Activated CD8-positive, alpha-beta memory T cell treated with anti-CD3 and anti-CD28 coated beads, Interleukin-2, amount 10 ng/mL, durations not matched to agents 7 days and 5 days (primary cell): ENCODE measurements around the gene PLEKHM3. TPM values are rescaled to one million over a fixed set of nuclear protein-coding genes. Genes with fewer than 3 reads are reported as not detected.

Experiments
- ATAC-seq: fragments of 150-1000 bp; cut with Tn5 transposase; one replicate; pipeline ENCODE4 v1.10.0; 2021; ENCODE audit warnings: moderate library complexity
- CTCF ChIA-PET: fragments of 350-600 bp; sonication (Branson Sonifier 250); formaldehyde crosslinking; loops from one replicate; lab custom pipeline; 2021; ENCODE audit warnings: antibody characterized with exemption; lab: Charles Lee
- DNase-seq: peaks from one replicate; pipeline ENCODE4 v3.0.0-alpha.2; 2020
- H3K27ac Mint-ChIP-seq: one replicate; pipeline ENCODE4 v1.8.0; 2021; ENCODE audit warnings: mild to moderate bottlenecking, mixed read lengths
- H3K27me3 Mint-ChIP-seq: one replicate; pipeline ENCODE4 v1.8.0; 2021; ENCODE audit warnings: mixed read lengths
- H3K36me3 Mint-ChIP-seq: one replicate; pipeline ENCODE4 v1.8.0; 2021; ENCODE audit warnings: mild to moderate bottlenecking, mixed read lengths
- H3K4me1 Mint-ChIP-seq: one replicate; pipeline ENCODE4 v1.8.0; 2021; ENCODE audit warnings: mixed read lengths
- H3K4me3 Mint-ChIP-seq: one replicate; pipeline ENCODE4 v1.8.0; 2021; ENCODE audit warnings: mild to moderate bottlenecking, moderate library complexity, mixed read lengths
- H3K9me3 Mint-ChIP-seq: one replicate; pipeline ENCODE4 v1.8.0; 2022; ENCODE audit warnings: low read depth, mixed read lengths
- total RNA-seq, 2 experiments: library from RNA; stranded (reverse); gene quantifications; one replicate each; pipeline ENCODE4 v1.2.3, GENCODE V29; 2021

Gene PLEKHM3
- total RNA-seq, 2 experiments from 2014 or later, result 4.7 to 5.1 TPM

DNA sequence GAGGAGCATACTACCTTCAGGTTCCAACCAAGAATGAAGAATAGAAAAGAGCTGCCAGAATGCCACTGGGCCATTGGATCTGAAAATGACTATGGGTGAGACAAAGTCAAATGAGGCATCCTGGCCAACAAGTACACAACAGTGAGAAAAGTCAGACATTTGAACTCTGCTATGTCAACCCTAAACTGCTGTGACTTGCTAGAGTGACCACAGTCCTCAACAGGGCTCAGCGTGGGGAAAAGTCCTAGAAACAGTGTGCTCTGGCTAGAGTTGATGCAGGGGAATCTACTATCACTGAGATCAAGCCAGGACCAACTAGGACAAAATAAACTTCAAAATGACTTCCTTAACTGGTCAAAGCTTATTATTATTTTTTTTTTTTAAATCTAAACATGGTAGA lies 157.4 kb downstream of the PLEKHM3 start:
- Mint-ChIP-seq H3K27ac (no peak overlapping the region), H3K36me3 (no peaks in the 10 kb centered on the region), H3K27me3 (no peaks in the 10 kb centered on the region), H3K9me3 (no peaks in the 10 kb centered on the region), H3K4me1 (peaks cover 4% of the 10 kb centered on the region), H3K4me3 (no peak overlapping the region)
- CTCF ChIA-PET, result no interaction called here
- no peak for DNase-seq
- no peak for ATAC-seq

- Mint-ChIP-seq H3K36me3 (no peaks in the 10 kb centered on the region), H3K4me3 (no peak overlapping the region), H3K4me1 (peaks cover 4% of the 10 kb centered on the region), H3K27ac (no peak overlapping the region), H3K9me3 (no peaks in the 10 kb centered on the region), H3K27me3 (no peaks in the 10 kb centered on the region)
- DNase-seq (no peak), ATAC-seq (no peak)
- CTCF ChIA-PET, result no interaction called here
Measured at GRCh38 chr2:207867056-207867455, 158.3 kb downstream of the PLEKHM3 start.

GRCh38 chr2:207865210-207865609 lies 160.1 kb downstream of the PLEKHM3 start:
- Mint-ChIP-seq H3K9me3 (no peaks in the 10 kb centered on the region), H3K27ac (no peak overlapping the region), H3K36me3 (no peaks in the 10 kb centered on the region), H3K4me1 (peaks cover 4% of the 10 kb centered on the region), H3K4me3 (no peak overlapping the region), H3K27me3 (no peaks in the 10 kb centered on the region)
- CTCF ChIA-PET, result no interaction called here
- ATAC-seq (no peak), DNase-seq (no peak)

DNA sequence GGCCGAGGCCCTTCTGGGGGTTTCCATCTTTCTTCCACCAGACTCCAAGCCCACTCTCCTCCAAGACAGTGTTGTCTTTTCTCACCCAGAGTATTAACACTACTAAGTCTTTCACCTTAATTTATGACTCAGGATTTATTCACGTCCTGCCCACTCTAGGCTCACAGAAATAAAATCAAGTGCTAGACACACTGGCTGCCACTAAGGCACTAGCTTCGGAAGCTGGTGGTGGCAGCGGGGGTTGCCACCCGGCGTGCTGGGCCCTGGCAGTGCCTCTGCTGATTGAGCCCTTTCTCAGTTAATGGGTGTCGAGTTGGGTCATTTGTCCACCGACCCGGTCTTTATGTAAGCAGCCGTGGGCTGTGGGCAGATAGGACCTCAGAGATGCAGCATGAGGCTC lies 162.0 kb downstream of the PLEKHM3 start:
- CTCF ChIA-PET, result no interaction called here
- no peaks in the 10 kb centered on the region for H3K36me3 Mint-ChIP-seq
- H3K4me3 Mint-ChIP-seq, result no peak overlapping the region
- no peaks in the 10 kb centered on the region for H3K4me1 Mint-ChIP-seq
- ATAC-seq, result no peak
- DNase-seq, result no peak
- no peaks in the 10 kb centered on the region for H3K9me3 Mint-ChIP-seq
- H3K27ac Mint-ChIP-seq, result no peak overlapping the region
- H3K27me3 Mint-ChIP-seq, result no peaks in the 10 kb centered on the region

DNA sequence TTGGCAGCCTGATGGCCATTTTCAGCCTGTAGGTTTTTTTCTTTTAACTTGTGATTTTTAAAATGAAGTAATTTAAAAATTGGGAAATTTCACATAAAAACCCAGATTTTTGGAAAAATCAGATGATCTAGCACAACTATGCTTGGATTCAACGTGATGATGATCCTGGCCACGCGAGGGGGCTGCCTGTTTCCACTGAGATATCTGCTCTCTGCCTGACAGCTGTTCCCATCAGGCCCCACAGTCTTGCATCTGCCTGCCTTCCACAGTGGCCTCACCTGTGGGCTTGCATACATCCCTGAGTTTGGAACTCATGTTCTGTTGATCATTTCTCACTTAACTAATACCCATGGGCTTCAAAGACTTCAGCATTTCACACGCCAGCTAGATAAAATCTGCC lies 163.5 kb downstream of the PLEKHM3 start:
- no peaks in the 10 kb centered on the region for H3K4me1 Mint-ChIP-seq
- H3K4me3 Mint-ChIP-seq, result no peak overlapping the region
- CTCF ChIA-PET, result no interaction called here
- H3K36me3 Mint-ChIP-seq, result no peaks in the 10 kb centered on the region
- no peak overlapping the region for H3K27ac Mint-ChIP-seq
- DNase-seq (no peak), ATAC-seq (no peak)
- H3K9me3 Mint-ChIP-seq, result no peaks in the 10 kb centered on the region
- H3K27me3 Mint-ChIP-seq, result no peaks in the 10 kb centered on the region

GRCh38 chr2:207860685-207861084 lies 164.6 kb downstream of the PLEKHM3 start:
- H3K9me3 Mint-ChIP-seq, result no peaks in the 10 kb centered on the region
- no peak overlapping the region for H3K4me3 Mint-ChIP-seq
- ATAC-seq, result no peak
- DNase-seq, result no peak
- H3K4me1 Mint-ChIP-seq, result no peaks in the 10 kb centered on the region
- no peak overlapping the region for H3K27ac Mint-ChIP-seq
- H3K27me3 Mint-ChIP-seq, result no peaks in the 10 kb centered on the region
- H3K36me3 Mint-ChIP-seq, result no peaks in the 10 kb centered on the region
- CTCF ChIA-PET, result no interaction called here

DNA sequence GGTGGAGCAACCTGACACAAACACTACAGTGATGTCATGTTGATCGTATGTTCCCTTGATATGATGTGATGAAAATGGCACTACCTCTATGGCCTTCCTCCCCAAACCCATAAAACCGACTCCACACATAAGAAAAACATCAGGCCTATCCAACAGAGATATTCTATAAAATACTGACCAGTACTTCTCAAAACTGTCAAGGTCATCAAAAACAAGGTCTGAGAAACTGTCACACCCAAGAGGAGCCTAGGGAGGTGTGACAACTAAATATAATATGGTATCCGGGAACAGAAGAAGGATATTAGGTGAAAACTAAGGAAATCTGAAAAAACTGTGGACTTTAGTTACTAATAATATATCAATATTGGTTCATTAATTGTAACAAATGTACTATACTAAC lies 169.7 kb downstream of the PLEKHM3 start:
- H3K27ac Mint-ChIP-seq, result no peak overlapping the region
- CTCF ChIA-PET, result no interaction called here
- H3K4me1 Mint-ChIP-seq, result no peaks in the 10 kb centered on the region
- no peaks in the 10 kb centered on the region for H3K27me3 Mint-ChIP-seq
- DNase-seq, result no peak
- H3K4me3 Mint-ChIP-seq, result no peak overlapping the region
- ATAC-seq, result no peak
- H3K36me3 Mint-ChIP-seq, result no peaks in the 10 kb centered on the region
- no peaks in the 10 kb centered on the region for H3K9me3 Mint-ChIP-seq

DNA sequence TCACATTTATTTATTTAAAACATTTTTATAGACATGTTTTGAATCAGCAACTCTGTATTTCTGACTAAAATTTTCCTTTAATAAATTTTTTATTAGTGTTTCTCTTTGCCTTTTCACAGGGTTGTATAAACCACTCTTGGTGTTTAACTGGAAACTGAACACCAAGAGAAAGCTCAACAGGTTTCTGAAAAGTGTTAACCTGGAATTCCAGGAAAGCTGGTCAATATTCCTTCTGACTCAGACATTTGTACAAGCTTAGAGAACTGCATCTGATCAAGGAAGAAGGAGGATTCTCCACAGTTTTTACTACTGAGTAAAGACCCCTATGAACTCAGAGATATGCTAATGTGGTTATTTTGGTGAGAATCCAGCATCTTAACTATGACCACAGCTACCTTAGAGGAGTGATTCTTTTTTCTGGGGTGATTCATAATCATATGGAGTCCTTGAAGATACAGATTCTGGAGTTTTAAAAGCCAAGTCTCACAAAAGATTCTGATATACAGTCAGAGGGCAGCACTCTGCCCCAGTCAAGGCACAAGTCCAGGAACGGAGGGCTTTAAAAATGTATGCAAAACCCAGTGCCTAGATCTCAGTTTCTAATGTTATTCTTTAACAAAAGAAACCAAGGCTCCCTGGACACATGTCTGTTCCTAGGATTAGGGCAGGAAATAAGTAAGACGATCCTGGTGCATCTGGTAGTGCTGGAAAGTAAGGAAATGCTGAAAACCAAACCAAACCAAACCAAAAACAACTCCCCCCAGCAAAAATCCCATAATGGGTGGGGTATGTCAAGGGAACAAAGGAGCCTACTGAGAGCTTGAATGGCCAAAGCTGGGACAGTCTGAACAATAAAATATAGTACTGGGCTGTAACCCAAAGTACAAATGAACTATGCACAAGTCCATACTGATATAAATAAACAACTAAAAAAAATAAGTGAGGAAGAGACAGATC lies 170.6 kb downstream of the PLEKHM3 start:
- Mint-ChIP-seq H3K9me3 (no peaks in the 10 kb centered on the region), H3K27ac (no peak overlapping the region), H3K27me3 (no peaks in the 10 kb centered on the region), H3K4me3 (no peak overlapping the region), H3K4me1 (no peaks in the 10 kb centered on the region), H3K36me3 (no peaks in the 10 kb centered on the region)
- CTCF ChIA-PET, result no interaction called here
- ATAC-seq (no peak), DNase-seq (no peak)

DNA sequence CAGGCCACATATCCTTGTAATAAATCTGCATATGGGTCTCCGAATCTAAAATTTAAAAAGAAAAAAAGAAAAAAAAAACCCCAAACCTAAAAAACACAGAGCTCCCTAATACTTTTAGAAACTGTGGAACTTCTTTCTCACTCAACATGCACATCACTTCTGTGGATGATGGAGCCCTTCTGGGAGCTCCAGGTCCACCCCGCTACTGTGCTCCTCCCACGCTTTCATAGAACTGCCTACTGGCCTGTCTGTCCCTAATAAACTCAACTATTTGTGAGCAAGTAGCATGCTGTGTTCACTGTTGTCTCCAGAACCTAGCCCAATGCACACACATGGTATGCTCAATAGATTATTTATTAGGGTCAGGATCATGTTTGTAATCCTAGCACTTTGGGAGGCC lies 172.5 kb downstream of the PLEKHM3 start:
- ATAC-seq (no peak), DNase-seq (no peak)
- Mint-ChIP-seq H3K27ac (no peak overlapping the region), H3K4me1 (peaks cover 3% of the 10 kb centered on the region), H3K9me3 (no peaks in the 10 kb centered on the region), H3K27me3 (no peaks in the 10 kb centered on the region), H3K4me3 (no peak overlapping the region), H3K36me3 (no peaks in the 10 kb centered on the region)
- CTCF ChIA-PET, result no interaction called here

GRCh38 chr2:207849443-207849842 lies 175.9 kb downstream of the PLEKHM3 start:
- DNase-seq, result no peak
- no peaks in the 10 kb centered on the region for H3K9me3 Mint-ChIP-seq
- no peak for ATAC-seq
- peaks cover 7% of the 10 kb centered on the region for H3K4me1 Mint-ChIP-seq
- no peaks in the 10 kb centered on the region for H3K27me3 Mint-ChIP-seq
- H3K36me3 Mint-ChIP-seq, result no peaks in the 10 kb centered on the region
- H3K27ac Mint-ChIP-seq, result no peak overlapping the region
- H3K4me3 Mint-ChIP-seq, result no peak overlapping the region
- CTCF ChIA-PET, result interaction anchor here (0.5 kb wide), 1 partner anchor 79 kb away, joined by 3 read pairs; no protein-coding TSS in a partner anchor

DNA sequence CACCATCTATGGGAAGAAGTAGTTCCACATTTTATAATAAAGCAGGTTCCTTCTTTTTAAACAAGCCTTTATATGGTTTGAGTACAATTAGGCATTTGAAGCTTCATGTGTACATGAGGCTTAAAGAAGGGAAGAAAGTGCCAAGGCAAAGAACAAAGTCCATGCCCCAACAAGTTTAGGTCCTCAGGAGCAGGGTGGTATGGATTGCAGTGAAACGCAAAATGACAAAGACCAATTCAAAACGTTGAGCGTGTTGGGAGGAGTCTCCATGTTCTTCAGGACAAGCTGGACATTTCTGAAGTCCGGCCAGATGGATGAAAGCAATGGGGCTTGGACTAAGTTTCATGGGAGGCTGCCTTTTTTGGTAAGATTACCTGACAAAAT lies 176.8 kb downstream of the PLEKHM3 start:
- no peak overlapping the region for H3K4me3 Mint-ChIP-seq
- no peaks in the 10 kb centered on the region for H3K27me3 Mint-ChIP-seq
- DNase-seq, result no peak
- H3K4me1 Mint-ChIP-seq, result peaks cover 8% of the 10 kb centered on the region
- H3K27ac Mint-ChIP-seq, result no peak overlapping the region
- ATAC-seq, result no peak
- CTCF ChIA-PET, result interaction anchor here (0.8 kb wide), 1 partner anchor 11 kb away, joined by 3 read pairs; no protein-coding TSS in a partner anchor
- H3K36me3 Mint-ChIP-seq, result no peaks in the 10 kb centered on the region
- H3K9me3 Mint-ChIP-seq, result no peaks in the 10 kb centered on the region

DNA sequence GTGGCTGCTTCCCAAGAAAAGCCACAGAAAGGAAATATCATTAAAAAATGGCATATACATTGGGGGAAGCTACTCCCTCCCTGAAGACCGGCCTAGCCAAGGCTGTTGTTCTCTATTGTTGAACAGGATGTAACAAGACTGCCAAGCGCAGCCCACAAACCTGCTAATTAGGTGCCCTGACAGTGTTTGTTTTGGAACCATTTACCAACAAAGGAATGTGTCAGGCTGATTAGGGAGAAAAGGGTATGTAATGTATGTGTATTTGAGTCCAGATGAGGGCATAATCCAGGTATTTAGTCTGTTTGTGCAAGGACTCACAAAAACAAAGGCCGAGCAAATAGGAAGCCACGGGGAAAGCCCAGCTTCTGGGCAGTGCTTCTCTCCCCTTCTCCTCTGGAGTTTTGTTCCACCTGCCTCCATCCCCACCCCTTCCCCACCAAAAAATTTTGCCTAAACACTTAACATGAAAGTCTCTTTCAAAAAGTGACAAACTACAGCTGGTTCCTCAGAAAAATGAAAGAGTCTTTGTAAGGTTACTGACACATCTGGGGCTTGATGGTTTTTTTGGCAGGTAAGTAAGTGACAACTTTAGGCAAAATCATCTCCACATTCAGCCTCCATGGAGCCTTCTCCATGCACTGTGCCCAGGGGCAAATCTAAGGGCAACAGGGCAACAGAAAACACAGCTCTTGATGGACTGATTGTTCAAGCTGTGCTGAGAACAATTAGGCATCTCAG lies 177.4 kb downstream of the PLEKHM3 start:
- no peak for ATAC-seq
- H3K4me3 Mint-ChIP-seq, result no peak overlapping the region
- no peaks in the 10 kb centered on the region for H3K36me3 Mint-ChIP-seq
- H3K27ac Mint-ChIP-seq, result no peak overlapping the region
- peaks cover 11% of the 10 kb centered on the region for H3K4me1 Mint-ChIP-seq
- DNase-seq, result no peak
- no peaks in the 10 kb centered on the region for H3K27me3 Mint-ChIP-seq
- H3K9me3 Mint-ChIP-seq, result no peaks in the 10 kb centered on the region
- CTCF ChIA-PET, result interaction anchor here (0.8 kb wide), 1 partner anchor 12 kb away, joined by 3 read pairs; no protein-coding TSS in a partner anchor

- no peak for DNase-seq
- Mint-ChIP-seq H3K4me1 (peaks cover 11% of the 10 kb centered on the region), H3K9me3 (no peaks in the 10 kb centered on the region), H3K36me3 (no peaks in the 10 kb centered on the region), H3K27ac (no peak overlapping the region), H3K4me3 (no peak overlapping the region), H3K27me3 (no peaks in the 10 kb centered on the region)
- ATAC-seq, result no peak
- CTCF ChIA-PET, result no interaction called here
Measured at GRCh38 chr2:207847098-207847806, 178.1 kb downstream of the PLEKHM3 start.
